ENCODE results near the gene TAC3. TPM values are rescaled to one million over a fixed set of nuclear protein-coding genes. Genes with fewer than 3 reads are reported as not detected.

TAC3 gene
- total and polyA plus RNA-seq, 2 of the 4 experiments (the other 2 are of a cell fraction): 0.94 TPM; not detected in 1

DNA sequence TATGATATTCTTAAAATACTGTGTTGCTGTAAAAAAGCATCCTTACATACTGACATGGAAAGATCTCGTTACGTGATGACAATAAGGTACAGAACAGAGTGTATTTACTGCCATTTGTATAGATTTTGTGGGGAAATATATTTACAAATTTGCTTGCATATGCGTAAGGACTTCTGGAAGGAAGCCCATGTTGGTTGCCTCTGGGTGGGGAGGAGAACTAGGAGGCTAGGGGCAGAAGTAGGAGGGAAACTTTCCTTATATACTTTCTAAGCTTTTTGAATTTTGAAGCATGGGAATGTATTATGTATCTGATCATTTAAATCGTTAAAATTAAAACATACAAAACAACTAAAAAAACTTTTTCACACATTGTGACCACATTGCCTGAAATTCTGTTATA lies 23.9 kb upstream of the TAC3 start:
- no peak overlapping the region for H2AK9ac ChIP-seq (replicated peaks; ENCODE audit: low read depth, low read length, poor library complexity)
- H3K56ac ChIP-seq (ENCODE audit: extremely low read depth, insufficient read depth, low read length): no peak overlapping the region
- no peak overlapping the region for H2AK5ac ChIP-seq (ENCODE audit: low read depth, low read length)
- H3K4ac ChIP-seq (ENCODE audit: low read depth, low read length): no peak overlapping the region
- H2BK5ac ChIP-seq (ENCODE audit: low read depth, low read length, poor library complexity, severe bottlenecking): no peak overlapping the region
- no peak overlapping the region for H2BK120ac ChIP-seq (ENCODE audit: low read depth, low read length)
- ChIA-PET POLR2A (ENCODE audit: unreplicated experiment) (no interaction called here), CTCF (interaction anchor here (0.5 kb wide), 1 partner anchor 281 kb away, joined by 3 read pairs; no protein-coding TSS in a partner anchor)
- H3K9me3 ChIP-seq (ENCODE audit: control insufficient read depth, insufficient read depth, low read length): no peaks in the 10 kb centered on the region
- H2BK20ac ChIP-seq (ENCODE audit: low read depth, low read length): no peak overlapping the region
- no peak overlapping the region for H3K27ac ChIP-seq (ENCODE audit: insufficient read depth, low read length)
- ATAC-seq (ENCODE audit: low read depth) (no peak), DNase-seq (no peak)
- H3K9ac ChIP-seq (ENCODE audit: low read depth, low read length): no peak overlapping the region
- H3K27me3 ChIP-seq (ENCODE audit: control insufficient read depth, insufficient read depth, low read length): peaks cover 66% of the 10 kb centered on the region
- H2AFZ ChIP-seq (replicated peaks; ENCODE audit: low read length, poor library complexity): no peak overlapping the region
- H3K14ac ChIP-seq (replicated peaks; ENCODE audit: low read depth, low read length): no peak overlapping the region
- H4K5ac ChIP-seq (ENCODE audit: low read depth, low read length): no peak overlapping the region
- in situ Hi-C loops (cut with MboI; ENCODE audit: low sequenced_read_pairs) (no loop called here), intact Hi-C loops (cut with micrococcal nuclease) (no loop called here), dilution Hi-C loops (cut with HindIII; ENCODE audit: low sequenced_read_pairs, unreplicated experiment) (no loop called here)
- no peaks in the 10 kb centered on the region for H3K79me1 ChIP-seq (ENCODE audit: low read depth in 1 of 2, low read length in 2 of 2)
- TF ChIP-seq RFX5 (IDR thresholded peaks at IDR 0.05; ENCODE audit: low read depth, low read length): no peak
- TF ChIP-seq FOS (IDR thresholded peaks at IDR 0.05; ENCODE audit: low read depth, low read length): no peak
- no peak for TF ChIP-seq CEBPB (IDR thresholded peaks at IDR 0.05; ENCODE audit: low read depth, low read length)
- WGBS, 2 experiments (ENCODE audit: extremely low coverage in 2 of 2, insufficient read length in 1 of 2): no CpG with 5 or more reads among the region's 4 CpGs
- no peak overlapping the region for H4K8ac ChIP-seq (ENCODE audit: low read depth in 2 of 2, low read length in 2 of 2)
- H2BK15ac ChIP-seq (ENCODE audit: low read depth, low read length): no peak overlapping the region
- H3K4me3 ChIP-seq (ENCODE audit: insufficient read depth, low read depth, low read length): no peak overlapping the region
- no peaks in the 10 kb centered on the region for H3K9me1 ChIP-seq (ENCODE audit: insufficient read depth, low read length)
- no peak overlapping the region for H4K91ac ChIP-seq (ENCODE audit: insufficient read depth, low read depth, low read length)
- no peak overlapping the region for H3K4me2 ChIP-seq (ENCODE audit: low read depth, low read length)
- H3K4me1 ChIP-seq (ENCODE audit: control insufficient read depth, insufficient read depth, low read length): no peaks in the 10 kb centered on the region
- H3K18ac ChIP-seq (ENCODE audit: low read depth, low read length): no peak overlapping the region
- no peak overlapping the region for H3K23ac ChIP-seq (ENCODE audit: low read depth, low read length)
- no peaks in the 10 kb centered on the region for H3K36me3 ChIP-seq (ENCODE audit: control insufficient read depth, insufficient read depth, low read length)
- BruUV-seq (replicated peaks): no TSS peak
- H4K20me1 ChIP-seq (ENCODE audit: insufficient read depth, low read length): no peaks in the 10 kb centered on the region
